ENCODE measurements around the gene LCN12.

GRCh38 chr9:136975644-136976043, 23.6 kb downstream of the LCN12 start:
- TF ChIP-seq CTCF (IDR thresholded peaks at IDR 0.05) (no peak), POLR2AphosphoS5 (IDR thresholded peaks at IDR 0.05; ENCODE audit: low read depth, low read length) (no peak), REST (IDR thresholded peaks at IDR 0.05; ENCODE audit: insufficient read depth in 1 of 2, low read depth in 2 of 2, low read length in 1 of 2) (no peak), TCF7L2 (IDR thresholded peaks at IDR 0.05; ENCODE audit: low read depth, low read length) (no peak)

Data from Panc1 (cell line).